CD4-positive, alpha-beta memory T cell (primary cell): ENCODE measurements around the gene THSD7A. TPM values are rescaled to one million over a fixed set of nuclear protein-coding genes. Genes with fewer than 3 reads are reported as not detected.

Experiments used
- CTCF ChIA-PET: fragments of 350-600 bp; sonication (Branson Sonifier 250); formaldehyde crosslinking; loops from one replicate; lab custom pipeline; 2021; ENCODE audit warnings: inconsistent platforms; ENCODE audit not compliant: partially characterized antibody; lab: Charles Lee
- POLR2A ChIA-PET: fragments of 350-600 bp; sonication (Branson Sonifier 250); formaldehyde crosslinking; loops from one replicate; lab custom pipeline; 2021; ENCODE audit not compliant: partially characterized antibody; lab: Charles Lee
- DNase-seq, 5 donors: peaks; one replicate each; pipeline versions ENCODE4 v3.0.0 to v3.0.0-alpha.2; 2020 to 2022; ENCODE audit warnings: mixed read lengths in 1 of 5
- H3K27ac ChIP-seq: one replicate; pipeline ENCODE4 v1.7.0; 2013; ENCODE audit warnings: low read depth, low read length
- H3K27me3 ChIP-seq: 2 replicates; pipeline ENCODE4 v1.7.0; 2013; ENCODE audit warnings: mild to moderate bottlenecking, low read length, moderate library complexity; ENCODE audit not compliant: insufficient read depth
- H3K36me3 ChIP-seq: 2 replicates; pipeline ENCODE4 v1.7.0; 2013; ENCODE audit warnings: mild to moderate bottlenecking, low read length, moderate library complexity; ENCODE audit not compliant: insufficient read depth
- H3K4me1 ChIP-seq: 2 replicates; pipeline ENCODE4 v1.7.0; 2013; ENCODE audit warnings: mild to moderate bottlenecking, low read length, moderate library complexity; ENCODE audit not compliant: insufficient read depth
- H3K4me3 ChIP-seq, 2 donors: one replicate each; pipeline ENCODE4 v1.7.0; 2013; ENCODE audit warnings: low read length in 2 of 2, mild to moderate bottlenecking in 1 of 2
- H3K9me3 ChIP-seq, 2 donors: one replicate each; pipeline ENCODE4 v1.7.0; 2013; ENCODE audit warnings: low read length in 2 of 2, control low read depth in 1 of 2; ENCODE audit not compliant: control insufficient read depth in 1 of 2
- H3K27ac Mint-ChIP-seq, 7 donors: one replicate each; pipeline ENCODE4 v1.8.0; 2020 to 2021; ENCODE audit warnings: mixed read lengths in 7 of 7, mild to moderate bottlenecking in 6 of 7, inconsistent platforms in 3 of 7, moderate library complexity in 3 of 7
- H3K27me3 Mint-ChIP-seq, 2 donors: one replicate each; pipeline ENCODE4 v1.8.0; 2020 to 2021; ENCODE audit warnings: mixed read lengths in 2 of 2
- H3K36me3 Mint-ChIP-seq, 2 donors: one replicate each; pipeline ENCODE4 v1.8.0; 2020 to 2021; ENCODE audit warnings: mixed read lengths in 2 of 2, inconsistent platforms in 1 of 2, mild to moderate bottlenecking in 1 of 2
- H3K4me1 Mint-ChIP-seq, 4 donors: one replicate each; pipeline ENCODE4 v1.8.0; 2020 to 2021; ENCODE audit warnings: mixed read lengths in 4 of 4, mild to moderate bottlenecking in 1 of 4
- H3K4me3 Mint-ChIP-seq, 8 donors: one replicate each; pipeline ENCODE4 v1.8.0; 2020 to 2021; ENCODE audit warnings: mixed read lengths in 8 of 8, mild to moderate bottlenecking in 7 of 8, moderate library complexity in 6 of 8, inconsistent platforms in 3 of 8
- H3K9me3 Mint-ChIP-seq, 8 donors: one replicate each; pipeline ENCODE4 v1.8.0; 2020 to 2021; ENCODE audit warnings: mixed read lengths in 8 of 8, mild to moderate bottlenecking in 5 of 8, inconsistent platforms in 3 of 8, moderate library complexity in 1 of 8
- intact Hi-C: fragments of 100-400 bp; cut with micrococcal nuclease; formaldehyde crosslinking; loops from one replicate; pipeline ENCODE4 v1.15.1; 2023
- polyA plus RNA-seq, 2 donors: library from polyadenylated mRNA; unstranded; fragments of 300-500 nt; fragmentation: Illumina TruSeq; gene quantifications; one replicate each; pipeline ENCODE4 v1.2.3, GENCODE V29; 2021
- total RNA-seq, 2 experiments: library from RNA; stranded (reverse); gene quantifications; one replicate each; pipeline ENCODE4 v1.2.3, GENCODE V29; 2021

The THSD7A gene
- total and polyA plus RNA-seq, 4 experiments from 2014 or later = not detected

GRCh38 chr7:11726001-11726793 is 105.8 kb downstream of the THSD7A start:
- H3K4me1 Mint-ChIP-seq = no peaks in the 10 kb centered on the region
- H3K27me3 Mint-ChIP-seq = no peaks in the 10 kb centered on the region
- H3K36me3 Mint-ChIP-seq = no peaks in the 10 kb centered on the region
- intact Hi-C loops = no loop called here
- no peak overlapping the region for H3K4me3 ChIP-seq
- no peak overlapping the region for H3K4me3 Mint-ChIP-seq
- no peak overlapping the region for H3K27ac Mint-ChIP-seq
- H3K27ac ChIP-seq = no peak overlapping the region
- no peaks in the 10 kb centered on the region for H3K27me3 ChIP-seq
- ChIA-PET CTCF (no interaction called here), POLR2A (no interaction called here)
- H3K36me3 ChIP-seq = no peaks in the 10 kb centered on the region
- no peaks in the 10 kb centered on the region for H3K9me3 ChIP-seq
- no peaks in the 10 kb centered on the region for H3K4me1 ChIP-seq
- peaks cover 0 to 3% (median 0%) of the 10 kb centered on the region in 8 donors for H3K9me3 Mint-ChIP-seq
- DNase-seq = no peak

GRCh38 chr7:11716185-11716584 is 115.8 kb downstream of the THSD7A start:
- H3K27ac Mint-ChIP-seq = no peak overlapping the region

GRCh38 chr7:11714676-11715075 is 117.3 kb downstream of the THSD7A start:
- Mint-ChIP-seq H3K9me3 (peaks cover 0 to 4% (median 0%) of the 10 kb centered on the region in 8 donors), H3K27me3 (no peaks in the 10 kb centered on the region), H3K4me1 (no peaks in the 10 kb centered on the region), H3K4me3 (no peak overlapping the region), H3K27ac (no peak overlapping the region), H3K36me3 (no peaks in the 10 kb centered on the region)
- Histone ChIP-seq H3K27me3 (no peaks in the 10 kb centered on the region), H3K4me1 (no peaks in the 10 kb centered on the region), H3K27ac (no peak overlapping the region), H3K36me3 (no peaks in the 10 kb centered on the region), H3K9me3 (no peaks in the 10 kb centered on the region), H3K4me3 (no peak overlapping the region)
- intact Hi-C loops = no loop called here
- CTCF ChIA-PET = no interaction called here
- POLR2A ChIA-PET = no interaction called here
- no peak for DNase-seq

More at GRCh38 chr7:11716185-11716584, 115.8 kb downstream of the THSD7A start:
- no peak overlapping the region for H3K27ac ChIP-seq
- no peak for DNase-seq
- intact Hi-C loops = no loop called here
- no peaks in the 10 kb centered on the region for H3K9me3 ChIP-seq
- Mint-ChIP-seq H3K27me3 (no peaks in the 10 kb centered on the region), H3K4me3 (no peak overlapping the region), H3K9me3 (peaks cover 0 to 4% (median 0%) of the 10 kb centered on the region in 8 donors), H3K36me3 (no peaks in the 10 kb centered on the region), H3K4me1 (no peaks in the 10 kb centered on the region)
- H3K36me3 ChIP-seq = no peaks in the 10 kb centered on the region
- no peak overlapping the region for H3K4me3 ChIP-seq
- CTCF ChIA-PET = no interaction called here
- POLR2A ChIA-PET = no interaction called here
- H3K27me3 ChIP-seq = no peaks in the 10 kb centered on the region
- no peaks in the 10 kb centered on the region for H3K4me1 ChIP-seq

- H3K27me3 ChIP-seq = no peaks in the 10 kb centered on the region
- intact Hi-C loops = no loop called here
- no peaks in the 10 kb centered on the region for H3K4me1 ChIP-seq
- H3K4me3 ChIP-seq = no peak overlapping the region
- ChIA-PET POLR2A (no interaction called here), CTCF (no interaction called here)
- Mint-ChIP-seq H3K27me3 (no peaks in the 10 kb centered on the region), H3K27ac (no peak overlapping the region), H3K4me1 (no peaks in the 10 kb centered on the region), H3K4me3 (no peak overlapping the region), H3K36me3 (no peaks in the 10 kb centered on the region), H3K9me3 (peaks cover 0 to 4% (median 0%) of the 10 kb centered on the region in 8 donors)
- no peak overlapping the region for H3K27ac ChIP-seq
- DNase-seq = no peak
- H3K9me3 ChIP-seq = no peaks in the 10 kb centered on the region
- H3K36me3 ChIP-seq = no peaks in the 10 kb centered on the region
These were observed 117.8 kb downstream of the THSD7A start for GRCh38 chr7:11714205-11714604.

- Histone ChIP-seq H3K36me3 (no peaks in the 10 kb centered on the region), H3K4me3 (no peak overlapping the region), H3K27ac (no peak overlapping the region), H3K9me3 (no peaks in the 10 kb centered on the region), H3K27me3 (no peaks in the 10 kb centered on the region), H3K4me1 (no peaks in the 10 kb centered on the region)
- Mint-ChIP-seq H3K27ac (no peak overlapping the region), H3K4me3 (no peak overlapping the region), H3K9me3 (peaks cover 0 to 4% (median 0%) of the 10 kb centered on the region in 8 donors), H3K36me3 (no peaks in the 10 kb centered on the region), H3K27me3 (no peaks in the 10 kb centered on the region), H3K4me1 (no peaks in the 10 kb centered on the region)
- intact Hi-C loops = no loop called here
- POLR2A ChIA-PET = no interaction called here
- CTCF ChIA-PET = no interaction called here
- no peak for DNase-seq
These were observed 118.6 kb downstream of the THSD7A start for GRCh38 chr7:11713352-11713751.

- Histone ChIP-seq H3K36me3 (no peaks in the 10 kb centered on the region), H3K9me3 (no peaks in the 10 kb centered on the region), H3K27me3 (no peaks in the 10 kb centered on the region), H3K4me3 (no peak overlapping the region), H3K27ac (no peak overlapping the region), H3K4me1 (no peaks in the 10 kb centered on the region)
- H3K9me3 Mint-ChIP-seq = peaks cover 0 to 2% (median 0%) of the 10 kb centered on the region in 8 donors
- no peaks in the 10 kb centered on the region for H3K4me1 Mint-ChIP-seq
- no peak for DNase-seq
- intact Hi-C loops = no loop called here
- POLR2A ChIA-PET = no interaction called here
- H3K27me3 Mint-ChIP-seq = no peaks in the 10 kb centered on the region
- CTCF ChIA-PET = no interaction called here
- no peak overlapping the region for H3K4me3 Mint-ChIP-seq
- H3K36me3 Mint-ChIP-seq = no peaks in the 10 kb centered on the region
- H3K27ac Mint-ChIP-seq = no peak overlapping the region
These were observed 121.6 kb downstream of the THSD7A start for GRCh38 chr7:11710377-11710776.

GRCh38 chr7:11709196-11709595 is 122.8 kb downstream of the THSD7A start:
- intact Hi-C loops = no loop called here
- Mint-ChIP-seq H3K4me1 (no peaks in the 10 kb centered on the region), H3K4me3 (no peak overlapping the region), H3K36me3 (no peaks in the 10 kb centered on the region), H3K27me3 (no peaks in the 10 kb centered on the region), H3K27ac (no peak overlapping the region), H3K9me3 (peaks cover 0 to under 1% (median 0%) of the 10 kb centered on the region in 8 donors)
- DNase-seq = no peak
- Histone ChIP-seq H3K36me3 (no peaks in the 10 kb centered on the region), H3K4me1 (no peaks in the 10 kb centered on the region), H3K27me3 (no peaks in the 10 kb centered on the region), H3K9me3 (no peaks in the 10 kb centered on the region), H3K27ac (no peak overlapping the region), H3K4me3 (no peak overlapping the region)
- CTCF ChIA-PET = no interaction called here
- POLR2A ChIA-PET = no interaction called here
